ENCODE data around the gene ZNF3.

- TF ChIP-seq POLR2AphosphoS5 (IDR thresholded peaks at IDR 0.05; ENCODE audit: low read depth, low read length) (no peak; the same call in 1 of the 2 replicates), TAF1 (IDR thresholded peaks at IDR 0.05; ENCODE audit: borderline replicate concordance, insufficient read depth, low read length) (no peak), SIN3A (IDR thresholded peaks at IDR 0.05; ENCODE audit: borderline replicate concordance, insufficient read depth, low read length) (no peak)
These were observed 12.0 kb upstream of the ZNF3 start for GRCh38 chr7:100093498-100093897.
